ENCODE results near the gene MACF1.
"Not testable (repeated sequence)": the region's sequence is repeated elsewhere in the genome, so short reads cannot be mapped to it uniquely, and the experiment has no call there.

- TF ChIP-seq CTCF (IDR thresholded peaks at IDR 0.05); MAX (IDR thresholded peaks at IDR 0.05; ENCODE audit: low read depth); POLR2AphosphoS5 (IDR thresholded peaks at IDR 0.05; ENCODE audit: low read depth, low read length): not testable (repeated sequence)
Measured at GRCh38 chr1:39450041-39450440, 245.5 kb downstream of the MACF1 start.

Measured in SK-N-SH (cell line).